ENCODE measurements around the gene RBMY1J.
"Not testable (repeated sequence)": the region's sequence is repeated elsewhere in the genome, so short reads cannot be mapped to it uniquely, and the experiment has no call there.

RBMY1J gene

DNA sequence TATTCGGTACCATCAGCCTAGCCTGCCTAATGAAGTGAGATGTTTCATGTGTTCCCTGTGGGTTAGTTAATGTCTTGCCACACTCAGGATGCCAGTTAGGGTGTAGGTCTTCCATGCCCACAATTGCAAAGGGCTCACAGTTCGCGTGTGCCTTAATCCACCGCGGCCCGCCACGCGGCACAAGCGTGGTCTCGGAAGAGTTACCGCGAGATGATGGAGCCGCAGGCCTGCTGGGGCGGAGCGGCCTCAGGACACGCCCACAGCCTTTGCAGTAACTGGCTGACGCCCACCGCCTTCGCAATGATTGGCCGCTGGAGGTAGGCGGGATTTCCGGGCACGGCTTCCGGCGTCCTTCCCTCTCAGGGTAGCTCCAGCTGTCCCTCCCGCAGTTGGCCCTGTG is at the start of gene RBMY1J:
Gene RBMY1J (plus strand): TSS at position 301 of the 400 bp plus-strand sequence. CDS start 2,038 bp downstream, outside the sequence.
- DNase-seq (ENCODE audit: low spot score): not testable (repeated sequence)

DNA sequence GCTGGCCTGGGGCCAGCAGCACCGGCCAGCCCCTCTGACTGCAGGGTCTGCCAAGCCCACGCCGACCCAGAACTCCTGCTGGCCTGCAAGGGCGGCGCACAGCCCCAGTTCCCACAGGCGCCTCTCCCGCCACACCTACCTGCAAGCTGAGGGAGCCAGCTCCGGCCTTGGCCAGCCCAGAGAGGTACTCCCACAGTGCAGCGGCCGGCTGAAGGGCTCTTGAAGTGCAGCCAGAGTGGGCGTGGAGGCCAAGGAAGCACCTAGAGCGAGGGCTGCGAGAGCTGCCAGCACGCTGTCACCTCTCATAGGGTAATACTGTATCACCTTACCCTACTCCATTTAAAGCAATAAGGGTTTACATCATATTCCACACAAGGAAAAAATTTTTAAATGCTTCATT is 35.8 kb upstream of the RBMY1J start:
- no peak for DNase-seq (ENCODE audit: low spot score)

DNA sequence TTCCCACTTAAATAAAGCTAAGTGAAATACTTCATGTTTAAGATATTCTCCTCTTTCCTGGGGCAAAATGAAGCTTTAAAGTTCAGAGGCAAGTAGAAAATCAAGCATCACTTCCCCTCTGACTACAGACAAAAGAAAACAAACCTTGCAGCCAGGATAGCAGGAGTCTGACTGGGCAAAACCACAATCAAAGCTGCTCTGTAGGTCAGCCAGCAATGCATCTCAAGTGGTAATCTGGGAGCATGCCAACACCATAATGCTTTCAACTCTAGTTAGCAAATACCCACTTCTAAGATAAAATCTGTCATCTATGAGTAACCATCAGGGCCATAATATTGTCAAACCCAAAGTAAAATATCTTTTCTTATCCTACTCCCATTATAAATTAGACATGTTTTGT is 32.6 kb upstream of the RBMY1J start:
- DNase-seq (ENCODE audit: low spot score): no peak

DNA sequence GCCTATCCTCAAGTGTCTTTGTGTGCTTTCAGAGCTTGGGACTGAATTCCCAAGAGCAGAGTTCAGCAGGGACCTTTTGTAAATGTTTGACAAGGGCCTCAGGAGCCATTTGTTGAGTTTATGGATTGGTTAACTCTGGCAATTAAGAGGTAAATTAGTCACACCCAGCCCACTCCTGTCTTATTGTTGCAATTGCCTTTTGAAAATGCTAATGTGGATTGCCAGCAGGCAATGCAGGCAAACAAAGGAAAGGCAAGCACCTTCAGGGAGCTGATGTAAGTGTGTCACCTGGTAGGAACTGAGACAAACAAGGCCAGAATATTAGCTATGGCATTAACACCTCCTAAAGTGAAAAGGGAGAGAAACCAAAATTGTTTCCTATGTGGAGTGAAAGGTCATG is 29.7 kb upstream of the RBMY1J start:
- no peak for DNase-seq (ENCODE audit: low spot score)

DNA sequence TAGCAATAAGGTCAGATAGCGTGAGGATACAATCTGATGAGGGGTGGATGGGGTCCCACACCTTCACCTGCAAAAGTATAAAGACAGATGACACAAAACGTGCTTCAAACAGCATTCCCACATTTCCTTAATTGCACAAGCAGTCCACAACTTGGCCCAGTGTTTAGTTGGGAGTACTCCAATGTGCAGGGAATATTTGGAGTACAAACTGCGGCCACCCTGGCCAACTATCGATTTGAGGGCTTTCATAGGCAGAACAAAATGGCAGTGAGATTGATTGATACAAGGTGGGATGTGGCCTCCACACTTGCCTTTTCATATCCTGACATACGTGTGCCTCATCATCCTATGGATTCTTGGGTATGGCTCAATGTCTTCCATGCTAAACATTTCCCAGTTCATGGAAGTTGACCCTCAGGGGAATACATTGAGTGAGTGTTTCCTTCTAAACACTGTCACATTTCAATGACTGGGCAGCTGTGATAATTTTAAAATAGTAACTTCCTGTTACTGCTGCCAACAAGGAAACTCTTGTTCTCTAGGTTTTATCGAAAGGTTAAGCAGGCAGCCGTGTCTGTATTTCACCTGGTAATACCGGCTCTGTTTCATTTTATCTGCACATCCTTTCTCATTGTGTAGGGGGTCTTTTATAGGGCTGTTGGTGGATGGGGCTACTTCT is 41.6 kb downstream of the RBMY1J start:
- not testable (repeated sequence) for DNase-seq (ENCODE audit: low spot score)

DNA sequence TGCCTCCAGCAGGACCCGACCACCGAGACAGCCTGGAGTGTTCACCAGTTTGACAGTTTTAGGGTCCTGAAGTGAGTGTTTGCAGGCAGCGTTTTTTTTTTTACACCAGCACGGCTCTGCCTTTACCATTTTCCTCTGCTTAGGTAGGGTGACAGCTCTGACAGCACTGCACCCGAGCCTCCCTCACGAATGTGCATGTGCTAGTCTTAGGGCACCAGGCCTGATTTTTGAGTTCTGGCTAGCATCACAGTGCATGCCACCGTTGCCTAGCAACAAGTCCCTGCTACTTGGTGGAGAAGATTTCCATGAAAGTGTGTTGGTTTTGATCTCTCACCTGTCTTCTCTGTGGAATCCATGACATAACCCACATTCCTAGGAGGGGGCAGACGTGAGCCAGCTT is 52.3 kb downstream of the RBMY1J start:
- DNase-seq (ENCODE audit: low spot score): not testable (repeated sequence)

DNA sequence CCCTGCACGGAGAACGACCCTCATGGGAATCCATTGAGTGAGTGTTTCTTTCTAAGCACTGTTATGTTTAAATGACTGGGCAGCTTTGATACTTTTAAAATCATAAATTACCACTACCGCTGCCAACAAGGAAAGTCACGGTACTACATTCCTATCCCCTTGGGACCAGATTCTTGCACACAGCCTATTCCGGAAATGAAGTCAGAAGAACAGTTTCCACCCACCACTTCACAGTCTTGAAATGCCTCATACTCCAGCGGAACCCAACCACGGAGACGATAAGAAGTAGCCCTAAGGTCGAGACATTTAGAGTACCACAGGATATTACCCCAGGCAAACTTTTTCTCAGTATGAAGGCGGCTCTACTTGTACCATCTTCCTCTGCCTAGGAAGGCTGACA is 58.8 kb downstream of the RBMY1J start:
- not testable (repeated sequence) for DNase-seq (ENCODE audit: low spot score)
